ENCODE results near the gene GSTM1. TPM values are rescaled to one million over a fixed set of nuclear protein-coding genes. Genes with fewer than 3 reads are reported as not detected.
"Not testable (repeated sequence)": the region's sequence is repeated elsewhere in the genome, so short reads cannot be mapped to it uniquely, and the experiment has no call there.

The GSTM1 gene
- total and polyA plus RNA-seq, 2 donors (not counting 1 experiment from before 2014, with no cell fraction given): 38.0 TPM; not detected in 1

GRCh38 chr1:109659145-109659544 is 28.5 kb upstream of the GSTM1 start:
- Histone ChIP-seq H3K4me3 (replicated peaks in 1 of 4; ENCODE audit: control extremely low read depth in 1 of 4, insufficient read depth in 1 of 4, low read depth in 3 of 4, low read length in 4 of 4) (no peak overlapping the region), H3K4me2 (ENCODE audit: extremely low read depth, insufficient read depth, low read length) (no peak overlapping the region), H3K36me3 (ENCODE audit: control insufficient read depth, insufficient read depth, low read length) (no peaks in the 10 kb centered on the region), H2AFZ (ENCODE audit: low read length) (no peak overlapping the region), H4K20me1 (ENCODE audit: control insufficient read depth, extremely low read depth, insufficient read depth, low read length) (no peaks in the 10 kb centered on the region), H3K9ac (ENCODE audit: insufficient read depth, low read length) (no peak overlapping the region), H3K27me3 (ENCODE audit: control insufficient read depth, insufficient read depth, low read length) (peaks cover 2% of the 10 kb centered on the region), H3K27ac (ENCODE audit: insufficient read depth, low read length) (no peak overlapping the region), H3K4me1 (ENCODE audit: control insufficient read depth, extremely low read depth, insufficient read depth, low read length) (peaks cover 7% of the 10 kb centered on the region), H3K79me2 (ENCODE audit: control insufficient read depth, insufficient read depth, low read length) (no peaks in the 10 kb centered on the region), H3K9me3 (ENCODE audit: control insufficient read depth, insufficient read depth, low read depth, low read length) (no peaks in the 10 kb centered on the region)
- no peak for DNase-seq (ENCODE audit: low read depth in 2 of 2)
- TF ChIP-seq, protein P1, sequence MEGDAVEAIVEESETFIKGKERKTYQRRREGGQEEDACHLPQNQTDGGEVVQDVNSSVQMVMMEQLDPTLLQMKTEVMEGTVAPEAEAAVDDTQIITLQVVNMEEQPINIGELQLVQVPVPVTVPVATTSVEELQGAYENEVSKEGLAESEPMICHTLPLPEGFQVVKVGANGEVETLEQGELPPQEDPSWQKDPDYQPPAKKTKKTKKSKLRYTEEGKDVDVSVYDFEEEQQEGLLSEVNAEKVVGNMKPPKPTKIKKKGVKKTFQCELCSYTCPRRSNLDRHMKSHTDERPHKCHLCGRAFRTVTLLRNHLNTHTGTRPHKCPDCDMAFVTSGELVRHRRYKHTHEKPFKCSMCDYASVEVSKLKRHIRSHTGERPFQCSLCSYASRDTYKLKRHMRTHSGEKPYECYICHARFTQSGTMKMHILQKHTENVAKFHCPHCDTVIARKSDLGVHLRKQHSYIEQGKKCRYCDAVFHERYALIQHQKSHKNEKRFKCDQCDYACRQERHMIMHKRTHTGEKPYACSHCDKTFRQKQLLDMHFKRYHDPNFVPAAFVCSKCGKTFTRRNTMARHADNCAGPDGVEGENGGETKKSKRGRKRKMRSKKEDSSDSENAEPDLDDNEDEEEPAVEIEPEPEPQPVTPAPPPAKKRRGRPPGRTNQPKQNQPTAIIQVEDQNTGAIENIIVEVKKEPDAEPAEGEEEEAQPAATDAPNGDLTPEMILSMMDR (conservative IDR thresholded peaks at IDR 0.05 in 1 of 2, IDR thresholded peaks at IDR 0.05 in 1 of 2; ENCODE audit: low read depth in 1 of 2, low read length in 2 of 2): no peak
- no peak for TF ChIP-seq EZH2 (IDR thresholded peaks at IDR 0.05; ENCODE audit: low read length, missing control alignments)

DNA sequence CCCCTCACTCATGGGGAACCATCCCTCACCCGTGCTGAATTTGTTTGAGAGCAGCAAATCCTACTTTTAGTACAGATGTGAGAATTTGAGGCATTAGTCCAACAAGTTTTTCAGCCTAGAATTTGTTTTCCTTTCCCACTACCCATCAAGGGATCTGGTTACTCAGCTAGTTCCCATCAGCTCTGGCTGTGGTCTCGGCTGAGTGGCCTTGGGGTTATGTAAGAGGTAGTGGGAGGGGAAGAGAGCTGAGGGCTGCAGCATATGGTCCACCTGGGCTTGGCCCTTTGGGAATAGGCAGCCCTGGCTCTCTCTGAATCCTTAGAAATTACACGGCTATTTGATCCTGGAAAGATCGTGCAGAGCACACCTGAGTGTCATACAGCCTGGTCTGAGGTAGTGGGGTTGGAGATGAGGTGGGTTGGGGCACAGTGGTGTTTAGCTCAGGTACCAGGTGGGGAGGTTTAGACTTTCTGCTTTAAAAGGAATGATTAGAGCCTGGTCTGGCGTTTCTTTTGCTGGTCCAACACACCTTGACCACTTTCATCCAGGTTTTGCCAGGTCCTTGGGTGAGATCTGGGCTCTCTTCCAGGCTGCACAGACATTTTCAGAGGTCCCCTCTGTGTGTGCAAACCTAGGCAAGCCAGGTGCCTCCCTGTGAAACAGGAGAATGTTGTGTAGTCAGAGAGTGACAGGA is 27.5 kb upstream of the GSTM1 start:
- no peak overlapping the region for H3K4me3 ChIP-seq (replicated peaks in 1 of 4; ENCODE audit: control extremely low read depth in 1 of 4, insufficient read depth in 1 of 4, low read depth in 3 of 4, low read length in 4 of 4)
- no peaks in the 10 kb centered on the region for H3K27me3 ChIP-seq (ENCODE audit: control insufficient read depth, insufficient read depth, low read length)
- no peak overlapping the region for H3K4me2 ChIP-seq (ENCODE audit: extremely low read depth, insufficient read depth, low read length)
- peak in 1 of 2 donors; percentile 34 for DNase-seq (ENCODE audit: low read depth in 2 of 2)
- peaks cover 6% of the 10 kb centered on the region for H3K4me1 ChIP-seq (ENCODE audit: control insufficient read depth, extremely low read depth, insufficient read depth, low read length)
- no peaks in the 10 kb centered on the region for H3K79me2 ChIP-seq (ENCODE audit: control insufficient read depth, insufficient read depth, low read length)
- TF ChIP-seq, protein P1 (conservative IDR thresholded peaks at IDR 0.05 in 1 of 2, IDR thresholded peaks at IDR 0.05 in 1 of 2; ENCODE audit: low read depth in 1 of 2, low read length in 2 of 2): no peak
- TF ChIP-seq EZH2 (IDR thresholded peaks at IDR 0.05; ENCODE audit: low read length, missing control alignments): no peak
- H2AFZ ChIP-seq (ENCODE audit: low read length): no peak overlapping the region
- H4K20me1 ChIP-seq (ENCODE audit: control insufficient read depth, extremely low read depth, insufficient read depth, low read length): no peaks in the 10 kb centered on the region
- no peak overlapping the region for H3K27ac ChIP-seq (ENCODE audit: insufficient read depth, low read length)
- H3K9ac ChIP-seq (ENCODE audit: insufficient read depth, low read length): no peak overlapping the region
- no peaks in the 10 kb centered on the region for H3K9me3 ChIP-seq (ENCODE audit: control insufficient read depth, insufficient read depth, low read depth, low read length)
- no peaks in the 10 kb centered on the region for H3K36me3 ChIP-seq (ENCODE audit: control insufficient read depth, insufficient read depth, low read length)

DNA sequence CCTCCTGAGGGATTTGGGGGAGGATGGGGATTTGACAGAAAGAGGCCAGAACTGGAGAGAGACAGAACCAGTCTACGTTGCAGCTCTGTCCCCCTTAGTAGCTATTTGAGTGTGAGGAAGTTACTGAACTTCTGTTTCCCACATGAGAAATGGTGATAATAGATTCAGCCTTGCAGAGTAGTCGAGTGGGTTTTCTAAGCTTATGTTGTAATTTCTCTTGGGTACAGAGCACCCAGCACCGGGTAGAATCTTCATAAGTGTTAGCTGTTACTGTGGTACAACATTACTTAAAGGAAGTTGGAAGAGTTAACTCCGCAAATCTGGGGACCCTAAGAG is 27.0 kb upstream of the GSTM1 start:
- DNase-seq (ENCODE audit: low read depth in 2 of 2); H3K4me2 ChIP-seq (ENCODE audit: extremely low read depth, insufficient read depth, low read length); H3K4me1 ChIP-seq (ENCODE audit: control insufficient read depth, extremely low read depth, insufficient read depth, low read length); H3K36me3 ChIP-seq (ENCODE audit: control insufficient read depth, insufficient read depth, low read length); H3K9ac ChIP-seq (ENCODE audit: insufficient read depth, low read length); H3K79me2 ChIP-seq (ENCODE audit: control insufficient read depth, insufficient read depth, low read length); H4K20me1 ChIP-seq (ENCODE audit: control insufficient read depth, extremely low read depth, insufficient read depth, low read length); H3K4me3 ChIP-seq (replicated peaks in 1 of 4; ENCODE audit: control extremely low read depth in 1 of 4, insufficient read depth in 1 of 4, low read depth in 3 of 4, low read length in 4 of 4); H2AFZ ChIP-seq (ENCODE audit: low read length); H3K27me3 ChIP-seq (ENCODE audit: control insufficient read depth, insufficient read depth, low read length); H3K27ac ChIP-seq (ENCODE audit: insufficient read depth, low read length); H3K9me3 ChIP-seq (ENCODE audit: control insufficient read depth, insufficient read depth, low read depth, low read length): not testable (repeated sequence)

All from fibroblast of lung (primary cell).